ENCODE results near the gene KCNN1.
"Not testable (repeated sequence)": the region's sequence is repeated elsewhere in the genome, so short reads cannot be mapped to it uniquely, and the experiment has no call there.

KCNN1 gene

DNA sequence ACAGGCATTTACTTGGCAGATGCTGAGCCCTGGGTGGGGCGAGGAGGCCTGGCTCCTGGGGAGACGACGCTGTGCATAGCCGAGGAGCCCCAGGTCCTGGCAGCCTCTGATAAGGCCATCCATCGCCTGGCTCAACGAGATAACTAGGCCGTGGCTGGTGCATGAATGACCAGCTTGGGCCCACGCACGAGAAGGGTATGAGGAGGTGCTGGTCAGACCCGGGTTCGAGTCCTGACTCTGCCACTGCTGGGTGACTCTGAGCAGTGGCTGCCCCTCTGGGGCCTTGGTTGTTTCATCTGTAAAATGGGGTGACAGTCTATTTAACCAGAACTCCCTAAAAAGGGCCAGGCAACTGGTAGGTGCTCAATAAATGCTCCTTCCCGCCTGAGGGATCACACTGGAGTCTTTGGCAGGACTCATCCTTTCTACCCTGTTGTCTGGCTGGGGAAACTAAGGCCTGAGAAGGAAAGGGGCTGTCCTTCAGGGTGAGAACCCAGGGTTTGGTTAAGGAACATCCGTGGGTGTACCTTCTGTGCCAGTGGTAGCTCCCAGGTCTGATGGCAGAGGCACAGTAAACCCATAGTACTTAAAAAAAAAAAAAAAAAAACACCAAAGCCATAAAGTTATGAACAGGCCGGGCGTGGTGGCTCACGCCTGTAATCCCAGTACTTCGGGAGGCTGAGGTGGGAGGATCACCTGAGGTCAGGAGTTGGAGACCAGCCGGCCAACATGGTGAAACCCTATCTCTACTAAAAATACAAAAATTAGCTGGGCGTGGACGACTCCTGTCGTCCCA, 33.0 kb downstream of the KCNN1 start:
- Histone ChIP-seq H3K36me3 (ENCODE audit: control insufficient read depth, low read depth, low read length) (no peaks in the 10 kb centered on the region), H3K9me3 (ENCODE audit: control insufficient read depth, low read depth, low read length) (no peaks in the 10 kb centered on the region), H3K4me3 (ENCODE audit: low read length) (no peak overlapping the region), H3K9ac (ENCODE audit: low read length) (no peak overlapping the region), H3K27ac (ENCODE audit: low read length) (no peak overlapping the region), H3K4me1 (ENCODE audit: control insufficient read depth, low read depth, low read length) (no peaks in the 10 kb centered on the region), H3K27me3 (ENCODE audit: control insufficient read depth, insufficient read depth, low read length) (peaks cover 31% of the 10 kb centered on the region)

DNA sequence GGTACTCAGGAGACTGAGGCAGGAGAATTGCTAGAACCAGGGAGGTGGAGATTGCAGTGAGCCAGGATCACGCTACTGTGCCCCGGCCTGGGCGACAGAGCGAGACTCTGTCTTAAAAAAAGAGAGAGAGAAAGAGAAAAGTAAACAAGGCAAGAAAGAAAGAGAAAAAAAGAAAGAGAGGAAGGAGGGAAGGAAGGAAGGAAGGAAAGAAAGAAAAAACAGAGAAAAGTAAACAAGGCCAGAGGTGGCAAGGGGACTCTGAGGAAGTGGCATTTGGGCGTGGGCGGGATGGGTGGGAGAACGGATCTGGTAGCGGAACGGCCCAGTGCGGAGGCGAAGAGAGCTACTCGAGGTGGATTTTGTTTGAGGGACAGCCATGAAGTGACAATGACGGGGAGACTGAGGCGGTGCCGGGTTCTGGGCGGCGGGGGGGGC, 33.6 kb downstream of the KCNN1 start:
- H3K4me1 ChIP-seq (ENCODE audit: control insufficient read depth, low read depth, low read length), result no peaks in the 10 kb centered on the region
- no peaks in the 10 kb centered on the region for H3K9me3 ChIP-seq (ENCODE audit: control insufficient read depth, low read depth, low read length)
- H3K9ac ChIP-seq (ENCODE audit: low read length), result no peak overlapping the region
- peaks cover 31% of the 10 kb centered on the region for H3K27me3 ChIP-seq (ENCODE audit: control insufficient read depth, insufficient read depth, low read length)
- H3K36me3 ChIP-seq (ENCODE audit: control insufficient read depth, low read depth, low read length), result no peaks in the 10 kb centered on the region
- H3K27ac ChIP-seq (ENCODE audit: low read length), result no peak overlapping the region
- H3K4me3 ChIP-seq (ENCODE audit: low read length), result no peak overlapping the region

DNA sequence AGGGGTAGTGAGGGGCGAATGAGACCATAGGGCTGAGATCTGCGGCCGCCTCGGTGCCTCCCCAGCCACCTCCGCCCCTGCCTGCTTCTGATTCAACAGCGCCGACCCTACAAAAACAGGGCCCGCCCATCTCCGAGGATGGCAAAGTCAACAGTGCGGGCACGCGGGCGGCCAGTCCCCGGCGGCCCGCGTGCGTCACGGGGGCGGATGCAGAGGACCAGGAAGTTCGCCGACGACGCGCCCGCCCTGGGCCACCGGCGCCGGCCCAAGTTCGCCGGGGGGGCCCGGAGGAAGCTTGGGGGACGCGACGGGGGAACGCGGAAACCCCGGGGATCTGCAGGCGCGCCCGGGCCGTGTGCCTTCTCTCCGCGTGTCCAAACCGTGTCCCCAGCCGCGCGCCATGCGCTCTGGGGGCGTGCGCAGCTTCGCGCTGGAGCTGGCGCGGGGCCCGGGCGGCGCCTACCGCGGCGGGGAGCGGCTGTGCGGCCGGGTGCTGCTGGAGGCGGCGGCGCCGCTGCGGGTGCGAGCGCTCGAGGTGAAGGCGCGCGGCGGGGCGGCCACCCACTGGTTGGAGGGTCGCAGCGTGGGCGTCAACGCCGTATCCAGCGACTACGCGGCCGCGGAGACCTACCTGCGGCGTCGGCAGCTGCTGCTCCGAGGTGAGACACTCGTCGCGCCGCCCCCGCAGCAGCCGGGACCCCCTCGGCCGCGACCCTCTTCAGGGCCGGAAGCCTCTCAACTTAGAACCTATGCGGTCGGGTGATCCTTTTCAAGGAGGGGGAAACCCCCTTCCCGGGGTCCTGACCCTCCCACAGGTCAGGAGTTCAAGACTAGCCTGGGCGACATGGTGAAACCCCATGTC, 34.2 kb downstream of the KCNN1 start:
- H3K27me3 ChIP-seq (ENCODE audit: control insufficient read depth, insufficient read depth, low read length), result peaks cover 31% of the 10 kb centered on the region
- no peaks in the 10 kb centered on the region for H3K4me1 ChIP-seq (ENCODE audit: control insufficient read depth, low read depth, low read length)
- no peaks in the 10 kb centered on the region for H3K9me3 ChIP-seq (ENCODE audit: control insufficient read depth, low read depth, low read length)
- no peak overlapping the region for H3K27ac ChIP-seq (ENCODE audit: low read length)
- no peak overlapping the region for H3K9ac ChIP-seq (ENCODE audit: low read length)
- H3K36me3 ChIP-seq (ENCODE audit: control insufficient read depth, low read depth, low read length), result no peaks in the 10 kb centered on the region
- peak overlapping the region; percentile 44 for H3K4me3 ChIP-seq (ENCODE audit: low read length)

DNA sequence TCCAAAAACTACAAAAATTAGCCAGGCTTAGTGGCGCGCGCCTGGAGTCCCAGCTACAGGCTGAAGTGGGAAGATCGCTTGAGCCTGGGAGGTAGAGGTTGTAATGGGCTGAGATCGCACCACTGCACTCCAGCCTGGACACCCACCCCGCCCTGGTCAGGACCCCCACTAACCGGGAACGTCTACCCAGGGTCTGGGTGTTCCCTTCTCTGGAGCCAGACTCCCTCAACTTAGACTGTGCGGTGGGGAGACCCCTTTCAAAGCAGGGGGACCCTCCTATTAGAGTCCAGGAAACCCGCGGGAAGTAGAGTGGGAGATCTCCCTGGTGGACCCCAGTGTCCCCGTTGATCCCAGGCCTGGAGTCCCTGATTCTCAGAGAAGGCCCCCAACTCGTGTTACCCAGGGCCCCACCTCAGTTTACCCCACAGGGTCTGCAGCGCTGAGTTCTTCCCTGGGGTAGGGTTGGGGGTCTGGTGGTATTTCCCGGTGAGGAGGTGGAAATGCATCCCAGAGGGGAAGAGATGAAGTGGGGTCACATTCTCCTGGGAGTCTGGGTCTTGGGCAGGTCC, 35.0 kb downstream of the KCNN1 start:
- no peaks in the 10 kb centered on the region for H3K36me3 ChIP-seq (ENCODE audit: control insufficient read depth, low read depth, low read length)
- H3K9me3 ChIP-seq (ENCODE audit: control insufficient read depth, low read depth, low read length), result no peaks in the 10 kb centered on the region
- peak overlapping the region; percentile 27 for H3K4me3 ChIP-seq (ENCODE audit: low read length)
- no peak overlapping the region for H3K9ac ChIP-seq (ENCODE audit: low read length)
- H3K27ac ChIP-seq (ENCODE audit: low read length), result no peak overlapping the region
- no peaks in the 10 kb centered on the region for H3K4me1 ChIP-seq (ENCODE audit: control insufficient read depth, low read depth, low read length)
- H3K27me3 ChIP-seq (ENCODE audit: control insufficient read depth, insufficient read depth, low read length), result peaks cover 31% of the 10 kb centered on the region

DNA sequence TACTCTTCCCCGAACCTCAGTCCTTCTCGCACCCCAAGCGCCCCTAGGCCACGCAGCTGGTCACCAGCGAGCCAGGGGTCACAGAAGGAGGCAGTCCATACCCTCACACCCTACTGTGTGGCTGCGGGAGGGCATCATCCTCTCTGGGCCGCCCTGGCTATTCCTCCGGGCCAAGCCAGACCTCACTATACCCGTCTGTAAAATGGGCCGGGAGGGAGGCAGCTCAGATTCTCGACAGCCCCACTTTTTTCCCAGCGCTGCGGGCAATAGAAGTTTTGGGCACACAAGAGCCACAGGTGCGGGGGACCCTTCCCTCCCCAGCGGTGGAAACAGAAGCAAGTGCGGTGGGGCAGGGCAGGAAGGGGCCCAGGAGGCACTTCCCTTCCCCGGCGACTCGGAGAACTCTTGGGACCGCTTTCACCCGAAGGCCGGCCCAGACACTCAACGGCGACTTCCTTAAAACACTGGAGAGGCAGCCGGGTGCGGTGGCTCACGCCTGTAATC, 35.5 kb downstream of the KCNN1 start:
- H3K36me3 ChIP-seq (ENCODE audit: control insufficient read depth, low read depth, low read length), result no peaks in the 10 kb centered on the region
- no peaks in the 10 kb centered on the region for H3K9me3 ChIP-seq (ENCODE audit: control insufficient read depth, low read depth, low read length)
- H3K9ac ChIP-seq (ENCODE audit: low read length), result no peak overlapping the region
- H3K27me3 ChIP-seq (ENCODE audit: control insufficient read depth, insufficient read depth, low read length), result peaks cover 34% of the 10 kb centered on the region
- no peak overlapping the region for H3K4me3 ChIP-seq (ENCODE audit: low read length)
- H3K27ac ChIP-seq (ENCODE audit: low read length), result no peak overlapping the region
- peaks cover under 1% of the 10 kb centered on the region for H3K4me1 ChIP-seq (ENCODE audit: control insufficient read depth, low read depth, low read length)

DNA sequence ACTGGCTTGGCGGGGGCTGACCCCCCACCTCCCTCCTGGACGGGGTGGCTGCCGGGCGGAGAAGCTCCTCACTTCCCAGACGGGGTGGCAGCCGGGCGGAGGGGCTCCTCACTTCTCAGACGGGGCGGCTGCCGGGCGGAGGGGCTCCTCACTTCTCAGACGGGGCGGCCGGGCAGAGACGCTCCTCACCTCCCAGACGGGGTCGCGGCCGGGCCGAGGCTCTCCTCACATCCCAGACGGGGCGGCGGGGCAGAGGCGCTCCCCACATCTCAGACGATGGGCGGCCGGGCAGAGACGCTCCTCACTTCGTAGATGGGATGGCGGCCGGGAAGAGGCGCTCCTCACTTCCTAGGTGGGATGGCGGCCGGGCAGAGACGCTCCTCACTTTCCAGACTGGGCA, 38.8 kb downstream of the KCNN1 start:
- not testable (repeated sequence) for H3K4me1 ChIP-seq (ENCODE audit: control insufficient read depth, low read depth, low read length); H3K4me3 ChIP-seq (ENCODE audit: low read length); H3K27ac ChIP-seq (ENCODE audit: low read length); H3K36me3 ChIP-seq (ENCODE audit: control insufficient read depth, low read depth, low read length); H3K9me3 ChIP-seq (ENCODE audit: control insufficient read depth, low read depth, low read length); H3K9ac ChIP-seq (ENCODE audit: low read length)
- peaks cover 25% of the 10 kb centered on the region for H3K27me3 ChIP-seq (ENCODE audit: control insufficient read depth, insufficient read depth, low read length)

DNA sequence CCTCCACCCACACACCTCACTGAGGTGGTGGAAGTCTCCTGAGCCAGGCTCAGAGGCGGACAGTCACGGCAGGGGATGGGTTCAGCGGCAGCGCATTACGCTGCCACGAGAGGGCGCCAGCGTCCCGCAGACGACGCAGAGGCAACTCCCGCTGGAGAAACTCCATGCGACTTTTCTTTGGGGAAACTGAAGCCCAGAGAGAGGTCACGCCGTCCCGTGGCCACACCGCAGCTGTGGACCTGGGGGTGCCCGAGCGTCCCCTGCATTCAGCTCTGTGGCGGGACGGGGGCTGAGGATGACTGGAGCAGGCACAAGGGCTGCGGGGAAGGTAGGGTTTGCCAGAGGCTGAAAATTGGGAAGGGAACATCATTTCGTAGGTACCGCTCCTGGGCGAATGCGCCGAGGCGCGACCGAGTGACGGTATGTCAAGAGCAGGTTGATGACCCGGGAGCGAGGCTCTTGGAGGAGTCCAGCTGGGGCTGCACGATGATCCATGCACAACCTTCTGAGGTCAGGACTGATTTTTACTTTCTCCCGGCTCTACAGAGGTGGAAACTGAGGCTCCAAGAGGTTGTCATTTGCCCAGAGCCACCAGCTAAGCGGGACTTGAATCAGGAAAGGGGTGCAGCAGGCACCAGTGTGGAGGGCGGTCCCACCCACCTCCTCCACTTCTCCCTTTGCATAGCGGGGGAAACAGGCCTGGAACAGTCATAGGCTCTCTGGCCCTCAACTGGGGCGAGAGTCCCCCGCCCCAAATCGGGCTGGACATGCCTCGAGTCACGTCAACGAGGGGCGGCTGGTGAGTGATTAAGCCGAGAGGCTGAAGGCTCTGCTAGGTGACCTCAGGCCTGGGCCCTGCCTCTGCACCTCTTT, 40.4 kb downstream of the KCNN1 start:
- no peak overlapping the region for H3K9ac ChIP-seq (ENCODE audit: low read length)
- peaks cover 3% of the 10 kb centered on the region for H3K4me1 ChIP-seq (ENCODE audit: control insufficient read depth, low read depth, low read length)
- no peaks in the 10 kb centered on the region for H3K36me3 ChIP-seq (ENCODE audit: control insufficient read depth, low read depth, low read length)
- H3K4me3 ChIP-seq (ENCODE audit: low read length), result peak overlapping the region; percentile 57
- H3K27me3 ChIP-seq (ENCODE audit: control insufficient read depth, insufficient read depth, low read length), result peaks cover 10% of the 10 kb centered on the region
- no peaks in the 10 kb centered on the region for H3K9me3 ChIP-seq (ENCODE audit: control insufficient read depth, low read depth, low read length)
- H3K27ac ChIP-seq (ENCODE audit: low read length), result no peak overlapping the region

DNA sequence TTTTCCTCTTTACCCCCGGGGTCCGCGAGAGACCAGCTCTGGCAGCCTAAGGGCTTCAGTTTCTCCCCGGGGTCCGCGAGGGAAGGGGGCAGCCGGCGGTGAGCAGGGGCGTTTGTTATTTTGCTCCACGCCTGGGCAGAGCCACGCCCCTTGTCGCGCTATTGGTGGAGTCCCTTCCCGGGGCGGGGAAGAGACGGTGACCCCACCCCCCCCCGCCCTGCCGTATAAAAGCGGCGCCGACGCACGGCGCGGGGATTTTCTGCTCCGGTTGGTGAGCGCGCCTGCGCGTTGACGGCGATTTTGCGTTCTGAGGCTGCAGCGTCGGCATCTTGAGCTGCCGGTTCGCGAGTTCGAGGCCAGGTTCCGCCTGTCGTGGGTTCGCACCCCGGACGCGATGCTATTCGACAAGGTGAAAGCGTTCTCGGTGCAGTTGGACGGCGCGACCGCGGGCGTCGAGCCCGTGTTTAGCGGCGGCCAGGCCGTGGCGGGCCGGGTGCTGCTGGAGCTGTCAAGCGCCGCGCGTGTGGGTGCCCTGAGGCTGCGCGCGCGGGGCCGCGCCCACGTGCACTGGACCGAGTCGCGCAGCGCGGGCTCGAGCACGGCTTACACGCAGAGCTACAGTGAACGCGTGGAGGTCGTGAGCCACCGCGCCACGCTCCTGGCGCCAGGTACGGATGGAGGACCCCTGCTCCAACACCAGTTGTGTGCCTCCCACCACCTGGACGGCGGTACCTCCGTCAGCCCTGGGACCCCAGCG, 41.2 kb downstream of the KCNN1 start, which contains the start of gene ARRDC2:
TSS of gene ARRDC2 (plus strand) at position 254 of the 757 bp plus-strand sequence. CDS start at position 395, 141 bp downstream.
- Histone ChIP-seq H3K4me1 (ENCODE audit: control insufficient read depth, low read depth, low read length) (peaks cover 3% of the 10 kb centered on the region), H3K36me3 (ENCODE audit: control insufficient read depth, low read depth, low read length) (no peaks in the 10 kb centered on the region), H3K4me3 (ENCODE audit: low read length) (peak within 1 kb of the TSS; percentile 57), H3K27me3 (ENCODE audit: control insufficient read depth, insufficient read depth, low read length) (peaks cover 6% of the 10 kb centered on the region), H3K9me3 (ENCODE audit: control insufficient read depth, low read depth, low read length) (no peaks in the 10 kb centered on the region), H3K9ac (ENCODE audit: low read length) (no peak within 1 kb of the TSS), H3K27ac (ENCODE audit: low read length) (no peak within 1 kb of the TSS)

DNA sequence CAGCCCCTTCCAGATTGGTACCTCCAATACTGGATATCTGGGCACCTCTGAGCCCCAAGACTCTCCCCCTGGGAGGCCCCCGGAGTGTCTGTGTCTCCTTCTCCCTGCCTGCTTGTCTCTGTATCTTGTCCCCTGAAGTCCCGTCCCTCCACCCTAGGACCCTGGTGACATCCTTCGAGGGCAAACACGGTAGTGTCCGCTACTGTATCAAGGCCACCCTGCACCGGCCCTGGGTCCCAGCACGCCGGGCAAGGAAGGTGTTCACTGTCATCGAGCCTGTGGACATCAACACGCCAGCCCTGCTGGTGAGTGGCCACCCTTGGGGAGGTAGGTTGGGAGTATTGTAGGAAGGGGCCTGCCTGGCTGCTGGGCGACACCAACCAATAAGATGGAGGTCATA, 41.9 kb downstream of the KCNN1 start:
- no peaks in the 10 kb centered on the region for H3K36me3 ChIP-seq (ENCODE audit: control insufficient read depth, low read depth, low read length)
- no peak overlapping the region for H3K27ac ChIP-seq (ENCODE audit: low read length)
- peaks cover 6% of the 10 kb centered on the region for H3K27me3 ChIP-seq (ENCODE audit: control insufficient read depth, insufficient read depth, low read length)
- no peaks in the 10 kb centered on the region for H3K9me3 ChIP-seq (ENCODE audit: control insufficient read depth, low read depth, low read length)
- H3K9ac ChIP-seq (ENCODE audit: low read length), result no peak overlapping the region
- H3K4me1 ChIP-seq (ENCODE audit: control insufficient read depth, low read depth, low read length), result peaks cover 3% of the 10 kb centered on the region
- H3K4me3 ChIP-seq (ENCODE audit: low read length), result no peak overlapping the region

DNA sequence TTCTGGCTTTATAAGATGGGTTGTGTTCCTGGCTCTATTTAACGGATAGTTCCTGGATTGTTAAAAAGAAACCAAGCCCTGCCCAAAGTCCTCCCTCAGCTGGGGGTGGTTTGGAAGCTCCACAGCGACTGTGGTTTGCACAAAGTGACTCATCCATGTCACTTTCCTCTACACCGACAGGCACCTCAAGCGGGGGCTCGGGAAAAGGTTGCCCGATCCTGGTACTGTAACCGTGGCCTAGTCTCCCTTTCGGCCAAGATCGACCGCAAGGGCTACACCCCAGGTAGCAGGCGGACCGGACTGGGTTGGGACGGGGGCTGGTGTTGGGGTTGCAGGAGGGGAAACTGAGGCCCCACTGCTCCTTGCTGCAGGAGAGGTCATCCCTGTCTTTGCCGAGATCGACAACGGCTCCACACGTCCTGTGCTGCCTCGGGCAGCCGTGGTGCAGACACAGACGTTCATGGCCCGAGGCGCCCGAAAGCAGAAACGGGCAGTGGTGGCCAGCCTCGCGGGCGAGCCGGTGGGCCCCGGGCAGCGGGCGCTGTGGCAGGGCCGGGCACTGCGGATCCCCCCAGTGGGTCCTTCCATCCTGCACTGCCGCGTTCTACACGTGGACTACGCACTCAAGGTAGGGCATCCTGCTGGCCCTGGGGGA, 42.6 kb downstream of the KCNN1 start:
- H3K36me3 ChIP-seq (ENCODE audit: control insufficient read depth, low read depth, low read length), result no peaks in the 10 kb centered on the region
- H3K4me3 ChIP-seq (ENCODE audit: low read length), result no peak overlapping the region
- H3K9me3 ChIP-seq (ENCODE audit: control insufficient read depth, low read depth, low read length), result no peaks in the 10 kb centered on the region
- H3K27ac ChIP-seq (ENCODE audit: low read length), result no peak overlapping the region
- peaks cover 3% of the 10 kb centered on the region for H3K4me1 ChIP-seq (ENCODE audit: control insufficient read depth, low read depth, low read length)
- H3K9ac ChIP-seq (ENCODE audit: low read length), result no peak overlapping the region
- H3K27me3 ChIP-seq (ENCODE audit: control insufficient read depth, insufficient read depth, low read length), result peaks cover 6% of the 10 kb centered on the region
